ENCODE results near the gene CLTB.

Gene CLTB

DNA sequence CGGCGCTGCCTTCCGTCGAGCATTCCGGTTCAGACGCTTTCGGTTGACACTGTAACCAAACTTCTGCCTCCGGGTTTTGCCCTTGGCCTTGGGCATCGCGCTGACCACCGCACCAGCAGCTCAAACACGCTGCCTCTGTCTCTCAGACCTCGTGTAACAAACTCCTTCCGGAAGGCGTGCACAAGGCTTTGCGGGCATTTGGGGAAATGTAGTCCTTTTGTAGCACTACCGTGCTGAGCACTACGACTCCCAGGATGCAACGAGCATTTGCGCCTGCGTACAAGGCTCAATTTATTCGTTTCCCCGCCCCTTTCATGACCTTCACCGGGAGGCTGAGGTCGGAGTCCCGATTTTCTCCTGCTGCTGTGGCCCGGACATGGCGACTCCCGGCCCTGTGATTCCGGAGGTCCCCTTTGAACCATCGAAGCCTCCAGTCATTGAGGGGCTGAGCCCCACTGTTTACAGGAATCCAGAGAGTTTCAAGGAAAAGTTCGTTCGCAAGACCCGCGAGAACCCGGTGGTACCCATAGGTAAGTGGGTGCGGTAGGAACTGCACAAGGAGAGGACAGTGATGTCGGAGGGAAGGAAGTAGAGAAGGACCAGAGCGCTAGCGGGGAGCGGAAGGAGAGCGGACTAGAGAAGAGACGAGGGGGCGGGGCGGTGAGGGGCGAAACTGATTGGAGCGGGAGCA is 27.8 kb downstream of the CLTB start, which contains the start of the genes HIGD2A and NOP16:
Gene HIGD2A, plus strand, starts transcription at position 308 of the 691 bp plus-strand sequence. Its CDS starts 69 bp downstream, at position 377.
Gene NOP16, minus strand, starts transcription at position 155 of the 691 bp plus-strand sequence. Its CDS starts 59 bp downstream, at position 96.
- 0% methylated on average over 43 of the region's 47 CpGs for WGBS (ENCODE audit: insufficient coverage)
- peaks cover 15 to 55% (median 34%) of the 10 kb centered on the region in 4 experiments for H3K36me3 ChIP-seq (ENCODE audit: control insufficient read depth in 4 of 4, insufficient read depth in 4 of 4, low read length in 3 of 4)

GRCh38 chr5:176388003-176388443 is 28.3 kb downstream of the CLTB start:
- Histone ChIP-seq H3K4me3 (ENCODE audit: control insufficient read depth in 1 of 7, extremely low read depth in 1 of 7, insufficient read depth in 4 of 7, low read depth in 2 of 7, low read length in 6 of 7) (peak overlapping the region; percentile 81 to 94 (median 85)), H3K36me3 (ENCODE audit: control insufficient read depth in 4 of 4, insufficient read depth in 4 of 4, low read length in 3 of 4) (peaks cover 15 to 56% (median 37%) of the 10 kb centered on the region in 4 experiments), H3K4me1 (ENCODE audit: control extremely low read depth in 1 of 4, control insufficient read depth in 4 of 4, insufficient read depth in 4 of 4, low read length in 3 of 4) (peaks cover 4 to 44% (median 22%) of the 10 kb centered on the region in 4 experiments), H3K9me3 (ENCODE audit: control extremely low read depth in 1 of 5, control insufficient read depth in 4 of 5, insufficient read depth in 2 of 5, low read depth in 1 of 5, low read length in 4 of 5) (no peaks in the 10 kb centered on the region), H3K27ac (ENCODE audit: insufficient read depth in 1 of 2, low read depth in 1 of 2, low read length in 2 of 2, poor library complexity in 1 of 2, severe bottlenecking in 2 of 2) (peak overlapping the region; percentile 21 to 94), H3K27me3 (replicated peaks in 2 of 5; ENCODE audit: control insufficient read depth in 4 of 5, insufficient read depth in 5 of 5, low read length in 4 of 5) (no peaks in the 10 kb centered on the region)
- CTCF ChIA-PET, result no interaction called here
- WGBS (ENCODE audit: insufficient coverage), result under 1% methylated on average over 29 of the region's 29 CpGs
- peak in 2 of 3 donors; percentile 34 to 49 for DNase-seq
- POLR2A ChIA-PET, result interaction anchor here (0.9 kb wide), 1 partner anchor 25 kb away, joined by 3 read pairs; no protein-coding TSS in a partner anchor

More for the DNA sequence above, 27.8 kb downstream of the CLTB start, which contains the start of the genes HIGD2A and NOP16:
- Histone ChIP-seq H3K4me3 (ENCODE audit: control insufficient read depth in 1 of 7, extremely low read depth in 1 of 7, insufficient read depth in 4 of 7, low read depth in 2 of 7, low read length in 6 of 7) (peak within 1 kb of the TSS; percentile 81 to 94 (median 85)), H3K27me3 (replicated peaks in 2 of 5; ENCODE audit: control insufficient read depth in 4 of 5, insufficient read depth in 5 of 5, low read length in 4 of 5) (no peaks in the 10 kb centered on the region), H3K9me3 (ENCODE audit: control extremely low read depth in 1 of 5, control insufficient read depth in 4 of 5, insufficient read depth in 2 of 5, low read depth in 1 of 5, low read length in 4 of 5) (no peaks in the 10 kb centered on the region), H3K4me1 (ENCODE audit: control extremely low read depth in 1 of 4, control insufficient read depth in 4 of 4, insufficient read depth in 4 of 4, low read length in 3 of 4) (peaks cover 4 to 44% (median 22%) of the 10 kb centered on the region in 4 experiments), H3K27ac (ENCODE audit: insufficient read depth in 1 of 2, low read depth in 1 of 2, low read length in 2 of 2, poor library complexity in 1 of 2, severe bottlenecking in 2 of 2) (peak within 1 kb of the TSS; percentile 89 to 94)
- ChIA-PET CTCF (no interaction called here), POLR2A (interaction anchor here (0.9 to 1.1 kb wide), 2 partner anchors 26 to 27 kb away, joined by 3 to 4 read pairs; partner anchors contain the start of gene KIAA1191)
- DNase-seq, result peak; percentile 98 to 100 (median 99)

- Histone ChIP-seq H3K27me3 (replicated peaks in 2 of 5; ENCODE audit: control insufficient read depth in 4 of 5, insufficient read depth in 5 of 5, low read length in 4 of 5) (no peaks in the 10 kb centered on the region), H3K9me3 (ENCODE audit: control extremely low read depth in 1 of 5, control insufficient read depth in 4 of 5, insufficient read depth in 2 of 5, low read depth in 1 of 5, low read length in 4 of 5) (no peaks in the 10 kb centered on the region), H3K4me1 (ENCODE audit: control extremely low read depth in 1 of 4, control insufficient read depth in 4 of 4, insufficient read depth in 4 of 4, low read length in 3 of 4) (peaks cover 4 to 39% (median 22%) of the 10 kb centered on the region in 4 experiments), H3K36me3 (ENCODE audit: control insufficient read depth in 4 of 4, insufficient read depth in 4 of 4, low read length in 3 of 4) (peaks cover 16 to 57% (median 41%) of the 10 kb centered on the region in 4 experiments), H3K4me3 (ENCODE audit: control insufficient read depth in 1 of 7, extremely low read depth in 1 of 7, insufficient read depth in 4 of 7, low read depth in 2 of 7, low read length in 6 of 7) (peak overlapping the region in 6 of 7 experiments; percentile 81 to 94 (median 86)), H3K27ac (ENCODE audit: insufficient read depth in 1 of 2, low read depth in 1 of 2, low read length in 2 of 2, poor library complexity in 1 of 2, severe bottlenecking in 2 of 2) (peak overlapping the region; percentile 21 to 94)
- POLR2A ChIA-PET, result interaction anchor here (0.9 kb wide), 1 partner anchor 25 kb away, joined by 3 read pairs; no protein-coding TSS in a partner anchor
- DNase-seq, result peak in 1 of 3 donors; percentile 15
- CTCF ChIA-PET, result interaction anchor here (0.5 to 1.2 kb wide), 2 partner anchors 17 to 26 kb away, joined by 3 read pairs; partner anchors contain the start of gene KIAA1191
- 46% methylated on average over 8 of the region's 8 CpGs for WGBS (ENCODE audit: insufficient coverage)
These were observed 28.9 kb downstream of the CLTB start for GRCh38 chr5:176387384-176387925.

DNA sequence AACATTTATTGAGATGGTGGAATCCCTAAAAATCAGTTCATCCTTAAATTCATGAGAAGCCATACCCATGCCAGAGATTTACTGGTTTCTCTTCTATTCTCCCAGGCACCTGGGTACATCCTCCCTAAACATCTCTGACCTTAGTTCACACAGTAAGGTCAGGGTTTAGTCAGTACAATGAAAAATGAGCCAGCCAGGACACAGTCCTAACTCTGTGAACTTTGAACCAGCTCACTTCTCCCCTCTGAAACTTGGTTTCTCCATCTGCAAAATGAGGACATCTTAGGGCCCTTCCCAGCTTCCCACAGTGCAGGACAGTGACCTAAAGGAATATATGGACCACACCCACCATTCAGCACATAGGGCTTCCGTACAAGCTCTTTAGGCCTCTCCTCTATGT is 29.8 kb downstream of the CLTB start:
- H3K4me1 ChIP-seq (ENCODE audit: control extremely low read depth in 1 of 4, control insufficient read depth in 4 of 4, insufficient read depth in 4 of 4, low read length in 3 of 4), result peaks cover 4 to 30% (median 22%) of the 10 kb centered on the region in 4 experiments
- ChIA-PET POLR2A (interaction anchor here (0.9 kb wide), 1 partner anchor 24 kb away, joined by 5 read pairs; no protein-coding TSS in a partner anchor), CTCF (interaction anchor here (1.2 kb wide), 1 partner anchor 25 kb away, joined by 3 read pairs; the partner anchor contains the start of gene KIAA1191)
- H3K36me3 ChIP-seq (ENCODE audit: control insufficient read depth in 4 of 4, insufficient read depth in 4 of 4, low read length in 3 of 4), result peaks cover 20 to 62% (median 48%) of the 10 kb centered on the region in 4 experiments
- peak overlapping the region in 2 of 7 experiments; percentile 4 to 85 for H3K4me3 ChIP-seq (ENCODE audit: control insufficient read depth in 1 of 7, extremely low read depth in 1 of 7, insufficient read depth in 4 of 7, low read depth in 2 of 7, low read length in 6 of 7)
- H3K9me3 ChIP-seq (ENCODE audit: control extremely low read depth in 1 of 5, control insufficient read depth in 4 of 5, insufficient read depth in 2 of 5, low read depth in 1 of 5, low read length in 4 of 5), result no peaks in the 10 kb centered on the region
- DNase-seq, result no peak
- no peaks in the 10 kb centered on the region for H3K27me3 ChIP-seq (replicated peaks in 2 of 5; ENCODE audit: control insufficient read depth in 4 of 5, insufficient read depth in 5 of 5, low read length in 4 of 5)
- no peak overlapping the region for H3K27ac ChIP-seq (ENCODE audit: insufficient read depth in 1 of 2, low read depth in 1 of 2, low read length in 2 of 2, poor library complexity in 1 of 2, severe bottlenecking in 2 of 2)
- no CpG with 5 or more reads among the region's 1 CpG for WGBS (ENCODE audit: insufficient coverage)

DNA sequence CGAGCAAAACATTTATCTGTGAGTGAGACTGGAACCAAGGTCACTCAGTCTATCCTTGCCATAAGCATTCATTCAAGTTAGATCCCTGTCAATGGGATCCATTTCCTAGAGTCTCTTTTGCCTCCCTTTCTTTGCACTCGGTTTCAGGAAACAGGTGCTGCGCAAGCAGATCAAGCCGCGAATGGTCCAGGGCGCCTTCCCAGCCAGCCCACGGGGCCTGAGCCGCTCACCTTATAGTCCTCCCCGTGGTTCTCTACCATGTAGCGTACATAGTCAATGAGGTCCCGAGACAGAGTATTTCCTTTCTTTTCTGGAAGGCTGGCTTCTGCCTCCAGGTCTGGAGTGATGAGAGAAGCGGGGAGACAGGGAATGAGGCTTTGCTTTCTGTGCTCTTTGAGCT is 31.3 kb downstream of the CLTB start:
- WGBS (ENCODE audit: insufficient coverage), result 93% methylated on average over 11 of the region's 12 CpGs
- Histone ChIP-seq H3K27ac (ENCODE audit: insufficient read depth in 1 of 2, low read depth in 1 of 2, low read length in 2 of 2, poor library complexity in 1 of 2, severe bottlenecking in 2 of 2) (no peak overlapping the region), H3K9me3 (ENCODE audit: control extremely low read depth in 1 of 5, control insufficient read depth in 4 of 5, insufficient read depth in 2 of 5, low read depth in 1 of 5, low read length in 4 of 5) (no peaks in the 10 kb centered on the region), H3K4me1 (ENCODE audit: control extremely low read depth in 1 of 4, control insufficient read depth in 4 of 4, insufficient read depth in 4 of 4, low read length in 3 of 4) (peaks cover 4 to 28% (median 20%) of the 10 kb centered on the region in 4 experiments), H3K27me3 (replicated peaks in 2 of 5; ENCODE audit: control insufficient read depth in 4 of 5, insufficient read depth in 5 of 5, low read length in 4 of 5) (no peaks in the 10 kb centered on the region), H3K36me3 (ENCODE audit: control insufficient read depth in 4 of 4, insufficient read depth in 4 of 4, low read length in 3 of 4) (peaks cover 21 to 59% (median 53%) of the 10 kb centered on the region in 4 experiments), H3K4me3 (ENCODE audit: control insufficient read depth in 1 of 7, extremely low read depth in 1 of 7, insufficient read depth in 4 of 7, low read depth in 2 of 7, low read length in 6 of 7) (no peak overlapping the region)
- ChIA-PET POLR2A (interaction anchor here (0.6 kb wide), 1 partner anchor 282 kb away, joined by 7 read pairs; no protein-coding TSS in a partner anchor), CTCF (interaction anchor here (1.3 to 1.4 kb wide), 2 partner anchors 10 to 23 kb away, joined by 4 read pairs; partner anchors contain the start of gene KIAA1191)
- no peak for DNase-seq

DNA sequence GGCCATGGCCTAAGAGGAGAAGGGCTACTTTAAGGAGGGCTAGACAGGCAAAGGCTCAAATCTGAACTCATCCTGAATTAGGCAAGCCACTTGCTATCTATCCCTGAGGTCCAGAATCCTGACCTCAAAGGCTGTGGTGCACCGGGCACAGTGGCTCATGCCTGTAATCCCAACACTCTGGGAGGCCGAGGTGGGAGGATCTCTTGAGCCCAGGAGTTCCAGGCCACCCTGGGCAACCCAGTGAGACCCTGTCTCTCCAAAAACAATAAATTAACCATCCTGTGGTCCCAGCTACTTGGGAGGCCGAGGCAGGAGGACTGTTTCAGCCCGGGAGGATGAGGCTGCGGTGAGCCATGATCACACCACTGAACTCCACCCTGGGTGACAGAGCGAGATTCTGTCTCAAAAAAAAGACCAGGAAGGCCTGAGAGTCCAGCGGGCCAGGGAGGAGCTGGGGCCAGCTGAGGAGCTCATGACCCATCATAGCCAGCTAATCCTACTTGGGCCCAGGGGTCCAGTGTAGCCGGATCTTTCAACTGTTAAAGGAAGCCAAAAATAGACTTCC is 31.9 kb downstream of the CLTB start:
- 91% methylated on average over 7 of the region's 8 CpGs for WGBS (ENCODE audit: insufficient coverage)
- H3K9me3 ChIP-seq (ENCODE audit: control extremely low read depth in 1 of 5, control insufficient read depth in 4 of 5, insufficient read depth in 2 of 5, low read depth in 1 of 5, low read length in 4 of 5), result no peaks in the 10 kb centered on the region
- POLR2A ChIA-PET, result interaction anchor here (0.5 kb wide), 1 partner anchor 14 kb away, joined by 3 read pairs; no protein-coding TSS in a partner anchor
- DNase-seq, result no peak
- H3K4me1 ChIP-seq (ENCODE audit: control extremely low read depth in 1 of 4, control insufficient read depth in 4 of 4, insufficient read depth in 4 of 4, low read length in 3 of 4), result peaks cover 4 to 26% (median 18%) of the 10 kb centered on the region in 4 experiments
- no peaks in the 10 kb centered on the region for H3K27me3 ChIP-seq (replicated peaks in 2 of 5; ENCODE audit: control insufficient read depth in 4 of 5, insufficient read depth in 5 of 5, low read length in 4 of 5)
- peaks cover 21 to 59% (median 53%) of the 10 kb centered on the region in 4 experiments for H3K36me3 ChIP-seq (ENCODE audit: control insufficient read depth in 4 of 4, insufficient read depth in 4 of 4, low read length in 3 of 4)
- CTCF ChIA-PET, result interaction anchor here (1.3 to 1.4 kb wide), 2 partner anchors 10 to 22 kb away, joined by 4 read pairs; partner anchors contain the start of gene KIAA1191
- H3K4me3 ChIP-seq (ENCODE audit: control insufficient read depth in 1 of 7, extremely low read depth in 1 of 7, insufficient read depth in 4 of 7, low read depth in 2 of 7, low read length in 6 of 7), result no peak overlapping the region
- H3K27ac ChIP-seq (ENCODE audit: insufficient read depth in 1 of 2, low read depth in 1 of 2, low read length in 2 of 2, poor library complexity in 1 of 2, severe bottlenecking in 2 of 2), result no peak overlapping the region

Data from common myeloid progenitor, CD34-positive (primary cell).